OCI-LY3 (cell line): ENCODE results near the gene FAM180B.

Source experiments
- CTCF ChIP-seq: fragments of 200-600, 300-600 bp; sonication (generic); IDR thresholded peaks from 2 replicates; pipeline ENCODE4 v1.5.1; 2014; ENCODE audit warnings: antibody characterized with exemption, low read length, low read depth
- EZH2phosphoT487 ChIP-seq: fragments of 200-600 bp; shearing (Covaris generic); IDR thresholded peaks from 2 replicates; pipeline ENCODE4 v1.6.1; 2018; ENCODE audit warnings: antibody characterized with exemption, mixed run types, low read depth

GRCh38 chr11:47587723-47588326 lies 1.3 kb downstream of the FAM180B start:
- no peak for TF ChIP-seq CTCF
- no peak for TF ChIP-seq EZH2phosphoT487
